ENCODE measurements around the gene TTC23.

DNA sequence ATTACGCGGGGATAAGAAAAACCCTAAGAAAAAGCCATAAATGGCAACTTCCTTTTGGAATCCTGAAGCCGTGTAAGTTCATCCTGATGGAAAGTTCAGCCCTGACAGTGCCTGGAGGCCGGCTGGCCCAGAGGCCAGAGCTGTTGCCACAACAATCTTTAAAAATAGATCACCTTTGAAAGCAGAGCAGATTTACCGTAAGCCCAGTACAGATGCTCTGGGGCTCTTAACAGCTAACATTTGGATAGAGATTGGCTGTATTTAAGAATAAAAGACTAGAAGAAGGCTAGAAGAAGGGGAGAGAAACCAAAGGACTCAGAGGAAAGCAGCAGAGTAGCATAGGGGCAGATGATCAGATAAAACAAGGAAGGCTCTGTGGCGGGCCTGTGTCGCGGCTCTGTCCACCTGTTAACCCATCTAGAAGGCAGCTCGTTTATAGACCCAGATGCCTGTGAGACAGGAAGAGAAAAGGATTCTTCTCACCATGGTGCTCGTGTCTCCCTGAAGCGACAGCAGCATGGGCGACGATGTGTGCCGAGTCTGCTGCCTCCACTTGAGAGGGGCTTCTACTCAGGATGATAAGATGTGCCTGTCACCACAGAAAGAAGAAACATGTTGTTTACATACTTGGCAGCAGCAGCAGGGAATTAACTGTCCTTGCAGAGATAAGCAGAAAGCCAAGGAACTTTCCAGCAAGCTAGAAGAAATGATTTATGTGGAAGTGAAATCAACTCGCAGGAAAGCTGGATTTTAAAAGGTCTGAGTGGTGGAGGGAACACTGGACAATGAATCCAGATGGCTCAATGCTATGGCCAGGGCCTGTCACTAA is 74.6 kb downstream of the TTC23 start:
- TF ChIP-seq, protein P1, sequence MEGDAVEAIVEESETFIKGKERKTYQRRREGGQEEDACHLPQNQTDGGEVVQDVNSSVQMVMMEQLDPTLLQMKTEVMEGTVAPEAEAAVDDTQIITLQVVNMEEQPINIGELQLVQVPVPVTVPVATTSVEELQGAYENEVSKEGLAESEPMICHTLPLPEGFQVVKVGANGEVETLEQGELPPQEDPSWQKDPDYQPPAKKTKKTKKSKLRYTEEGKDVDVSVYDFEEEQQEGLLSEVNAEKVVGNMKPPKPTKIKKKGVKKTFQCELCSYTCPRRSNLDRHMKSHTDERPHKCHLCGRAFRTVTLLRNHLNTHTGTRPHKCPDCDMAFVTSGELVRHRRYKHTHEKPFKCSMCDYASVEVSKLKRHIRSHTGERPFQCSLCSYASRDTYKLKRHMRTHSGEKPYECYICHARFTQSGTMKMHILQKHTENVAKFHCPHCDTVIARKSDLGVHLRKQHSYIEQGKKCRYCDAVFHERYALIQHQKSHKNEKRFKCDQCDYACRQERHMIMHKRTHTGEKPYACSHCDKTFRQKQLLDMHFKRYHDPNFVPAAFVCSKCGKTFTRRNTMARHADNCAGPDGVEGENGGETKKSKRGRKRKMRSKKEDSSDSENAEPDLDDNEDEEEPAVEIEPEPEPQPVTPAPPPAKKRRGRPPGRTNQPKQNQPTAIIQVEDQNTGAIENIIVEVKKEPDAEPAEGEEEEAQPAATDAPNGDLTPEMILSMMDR (IDR thresholded peaks at IDR 0.05; ENCODE audit: insufficient read depth, low read length), result no peak
- no peak for TF ChIP-seq POLR2AphosphoS5 (IDR thresholded peaks at IDR 0.05; ENCODE audit: low read depth)
